HG02642 (cell line): ENCODE data around the gene FBXL15.
"Not testable (repeated sequence)": the region's sequence is repeated elsewhere in the genome, so short reads cannot be mapped to it uniquely, and the experiment has no call there.

ENCODE experiments used
- ATAC-seq: cut with Tn5 transposase; IDR thresholded peaks from one replicate; pipeline ENCODE4 v1.9.1; 2021; ENCODE audit warnings: mild to moderate bottlenecking; ENCODE audit not compliant: unreplicated experiment, poor library complexity

The FBXL15 gene

DNA sequence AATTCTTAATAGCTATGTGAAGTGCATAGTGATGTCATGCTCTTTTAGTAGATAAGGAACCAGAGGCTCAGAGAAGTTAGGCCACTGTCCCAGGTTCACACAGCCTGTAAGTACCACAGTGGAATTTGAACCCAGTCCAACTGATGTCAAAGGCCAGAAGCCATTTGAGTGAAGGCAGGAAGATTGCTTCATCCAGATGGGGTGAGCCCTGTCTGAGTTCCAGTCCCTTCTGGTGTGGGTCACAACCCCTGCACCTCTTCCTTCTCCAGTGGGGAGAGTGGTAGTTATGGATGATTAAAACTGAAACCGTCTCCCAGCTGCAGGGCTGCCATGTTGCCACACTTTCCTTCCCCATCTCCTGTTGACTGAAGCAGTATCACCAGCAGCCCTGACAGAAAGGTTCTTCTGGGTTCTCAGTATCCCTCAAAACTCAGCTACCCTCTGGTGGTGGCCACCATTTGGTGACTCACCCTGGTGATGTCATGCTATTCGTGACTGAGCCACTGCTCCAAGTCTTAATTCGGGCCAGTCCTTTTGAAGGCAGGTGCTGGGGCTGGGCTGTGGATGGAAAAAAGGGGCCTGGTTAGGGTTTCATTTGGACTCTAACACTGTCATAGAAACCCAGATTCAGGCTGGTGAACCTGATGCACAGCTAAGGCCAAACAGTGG is 32.2 kb downstream of the FBXL15 start:
- no peak for ATAC-seq

DNA sequence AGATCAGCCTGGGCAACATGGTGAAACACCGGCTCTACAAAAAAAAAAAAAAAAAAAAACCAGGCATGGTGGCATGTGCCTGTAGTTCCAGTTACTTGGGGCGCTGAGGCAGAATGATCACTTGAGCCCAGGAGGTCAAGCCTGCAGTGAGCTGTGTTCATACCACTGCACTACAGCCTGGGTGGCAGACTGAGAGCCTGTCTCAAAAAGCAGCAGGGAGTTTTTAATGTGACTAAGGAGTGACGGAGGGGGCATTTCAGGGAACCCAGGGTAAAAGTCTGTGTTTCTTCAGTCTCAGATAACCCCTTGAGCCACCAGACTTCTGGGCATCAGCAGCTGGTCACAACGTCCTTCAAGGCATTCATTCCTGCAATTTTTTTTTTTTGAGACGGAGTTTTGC is 32.9 kb downstream of the FBXL15 start:
- ATAC-seq: no peak

GRCh38 chr10:102454662-102455487 is 34.2 kb downstream of the FBXL15 start:
- not testable (repeated sequence) for ATAC-seq

- no peak for ATAC-seq
Observed at GRCh38 chr10:102455893-102456471, 35.3 kb downstream of the FBXL15 start.

- ATAC-seq: no peak
Observed at GRCh38 chr10:102457591-102458150, 37.0 kb downstream of the FBXL15 start.

DNA sequence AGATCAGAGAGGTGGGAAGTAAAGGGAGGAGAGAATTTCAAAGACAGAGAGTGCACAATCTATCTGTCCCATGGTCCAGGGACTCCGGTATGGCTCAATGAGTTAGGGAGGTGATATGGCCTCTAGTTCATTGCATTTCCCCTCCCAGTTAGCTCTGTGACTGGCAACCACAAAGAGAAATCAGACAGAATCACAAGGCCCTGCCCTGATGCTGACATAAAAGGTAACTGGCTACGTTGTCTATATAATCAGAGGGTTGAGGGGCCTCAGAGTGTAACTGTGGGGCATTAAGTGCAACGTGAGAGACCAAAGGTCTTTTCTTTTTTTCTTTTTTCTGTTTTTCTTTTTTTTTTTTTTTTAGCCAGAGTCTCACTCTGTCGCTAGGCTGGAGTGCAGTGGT is 38.0 kb downstream of the FBXL15 start:
- no peak for ATAC-seq

DNA sequence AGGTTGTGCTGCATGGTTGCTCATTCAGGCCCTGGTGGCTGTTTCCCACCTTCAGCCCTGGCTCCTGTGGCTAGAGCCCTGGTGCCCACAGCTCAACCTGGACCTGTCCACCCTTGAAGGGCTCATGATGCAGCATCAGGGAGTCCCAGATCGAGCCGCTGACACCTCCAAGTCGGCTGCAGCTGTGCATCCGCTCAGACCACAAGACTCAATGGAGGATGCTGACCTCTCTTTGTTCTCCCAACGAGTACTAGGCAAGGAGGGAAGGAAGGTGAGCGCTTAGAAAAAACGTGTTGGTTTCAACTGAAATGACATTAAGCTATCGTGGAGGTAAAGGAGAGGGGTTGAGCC is 40.2 kb downstream of the FBXL15 start:
- ATAC-seq: peak; percentile 29

- peak; percentile 92 for ATAC-seq
Observed at GRCh38 chr10:102461187-102462054, 40.8 kb downstream of the FBXL15 start.

- ATAC-seq: no peak
Observed at GRCh38 chr10:102462512-102463054, 41.9 kb downstream of the FBXL15 start.

- no peak for ATAC-seq
Observed at GRCh38 chr10:102463983-102464382, 43.3 kb downstream of the FBXL15 start.

GRCh38 chr10:102465466-102465865 is 44.8 kb downstream of the FBXL15 start:
- ATAC-seq: no peak

GRCh38 chr10:102467318-102467717 is 46.7 kb downstream of the FBXL15 start:
- no peak for ATAC-seq

DNA sequence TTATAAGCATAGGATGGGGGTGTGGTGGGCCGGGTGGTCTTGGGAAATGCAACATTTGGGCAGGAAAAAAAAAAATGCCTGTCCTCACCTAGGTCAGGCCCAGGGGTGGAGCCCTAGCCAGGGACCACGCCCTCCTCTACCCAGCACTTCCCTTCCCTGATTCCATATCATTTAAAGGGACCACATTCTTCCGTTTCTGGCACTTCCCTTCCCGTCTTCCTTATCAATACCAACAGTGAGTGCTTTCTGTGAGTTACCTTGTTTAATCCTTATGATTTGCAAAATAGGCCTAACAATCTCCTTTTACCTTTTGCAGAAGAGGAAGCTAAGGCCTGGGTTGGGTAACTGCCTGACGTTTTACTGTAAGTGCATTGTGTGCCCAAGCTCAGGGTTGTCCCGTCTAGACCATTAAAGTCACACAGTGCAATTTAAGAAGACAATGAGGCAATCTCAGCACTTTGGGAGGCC is 47.4 kb downstream of the FBXL15 start:
- ATAC-seq: no peak

DNA sequence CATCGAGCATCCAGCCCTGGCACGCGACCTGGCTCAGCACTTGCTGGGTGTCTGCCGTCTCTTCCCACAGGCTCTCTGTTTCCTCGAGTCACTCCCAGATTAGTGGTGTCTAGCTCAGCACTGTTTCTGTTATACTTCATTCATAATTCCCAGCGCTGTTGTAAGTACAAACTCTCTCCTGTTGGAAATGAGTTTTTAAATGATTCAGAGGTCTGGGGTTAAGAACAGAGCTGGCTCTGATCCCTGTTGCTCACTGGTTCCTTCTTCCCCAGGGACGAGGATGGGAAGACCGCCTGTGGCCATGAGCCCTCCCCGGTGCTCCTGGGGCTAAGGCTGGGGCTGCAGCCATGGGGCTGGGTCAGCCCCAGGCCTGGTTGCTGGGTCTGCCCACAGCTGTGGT is 48.0 kb downstream of the FBXL15 start:
- no peak for ATAC-seq

GRCh38 chr10:102470579-102471546 is 50.2 kb downstream of the FBXL15 start:
- no peak for ATAC-seq
